Endometrial microvascular endothelial cells (primary cell): ENCODE data around the gene PTPRF. TPM values are rescaled to one million over a fixed set of nuclear protein-coding genes. Genes with fewer than 3 reads are reported as not detected.
"Not testable (repeated sequence)": the region's sequence is repeated elsewhere in the genome, so short reads cannot be mapped to it uniquely, and the experiment has no call there.

Source experiments
- in situ Hi-C: cut with HindIII; loops from 2 replicates; pipeline ENCODE4 v1.10.0; 2017; ENCODE audit warnings: low sequenced_read_pairs, low pct_unique_long_range_greater_than_20kb; ENCODE audit errors: inconsistent ontology term
- total RNA-seq: library from RNA; depleted of rRNA; stranded (reverse); fragments of >200 nt; gene quantifications from one replicate; pipeline ENCODE4 v1.2.3, GENCODE V29; 2015; ENCODE audit errors: inconsistent ontology term

PTPRF gene
- total RNA-seq, 1 donor from 2014 or later: 75.3 TPM

- in situ Hi-C loops: no loop called here
Measured at GRCh38 chr1:43548285-43549271, 17.9 kb downstream of the PTPRF start.

GRCh38 chr1:43549394-43549793 lies 18.7 kb downstream of the PTPRF start:
- in situ Hi-C loops: not testable (repeated sequence)

DNA sequence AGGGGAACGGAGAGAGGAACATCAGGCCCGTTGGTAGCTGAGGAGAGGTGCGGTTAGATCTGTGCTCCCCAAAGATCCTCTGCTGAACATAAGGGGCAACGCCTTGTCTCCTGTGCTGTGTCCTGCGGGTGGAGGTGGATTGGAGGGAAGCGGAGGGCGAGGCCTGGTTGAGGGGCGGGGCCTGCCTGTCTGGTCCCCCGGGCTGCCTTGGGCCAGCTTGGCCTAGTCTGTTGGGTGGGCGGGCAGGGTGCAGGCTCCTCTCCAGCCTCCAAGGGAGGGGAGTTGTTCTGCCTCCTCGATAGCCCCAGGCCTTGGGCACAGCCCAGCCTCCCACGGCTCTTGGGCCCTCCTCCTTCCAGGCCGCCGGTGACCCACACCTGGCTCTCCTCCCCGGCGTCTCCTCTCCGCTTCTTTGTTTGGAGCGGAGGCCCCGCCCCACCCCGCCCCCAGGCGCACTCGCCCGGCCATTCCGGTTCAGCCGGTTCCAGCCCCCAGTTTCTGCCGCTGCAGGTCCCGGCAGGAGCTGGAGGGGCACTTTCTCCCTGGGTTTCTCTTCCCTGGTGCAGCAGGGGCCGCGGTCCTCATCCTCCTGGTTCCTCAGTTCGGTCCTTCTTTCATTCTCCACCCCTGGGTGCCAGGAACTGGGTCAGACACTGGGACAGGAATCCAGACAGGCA lies 19.4 kb downstream of the PTPRF start:
- in situ Hi-C loops: no loop called here

DNA sequence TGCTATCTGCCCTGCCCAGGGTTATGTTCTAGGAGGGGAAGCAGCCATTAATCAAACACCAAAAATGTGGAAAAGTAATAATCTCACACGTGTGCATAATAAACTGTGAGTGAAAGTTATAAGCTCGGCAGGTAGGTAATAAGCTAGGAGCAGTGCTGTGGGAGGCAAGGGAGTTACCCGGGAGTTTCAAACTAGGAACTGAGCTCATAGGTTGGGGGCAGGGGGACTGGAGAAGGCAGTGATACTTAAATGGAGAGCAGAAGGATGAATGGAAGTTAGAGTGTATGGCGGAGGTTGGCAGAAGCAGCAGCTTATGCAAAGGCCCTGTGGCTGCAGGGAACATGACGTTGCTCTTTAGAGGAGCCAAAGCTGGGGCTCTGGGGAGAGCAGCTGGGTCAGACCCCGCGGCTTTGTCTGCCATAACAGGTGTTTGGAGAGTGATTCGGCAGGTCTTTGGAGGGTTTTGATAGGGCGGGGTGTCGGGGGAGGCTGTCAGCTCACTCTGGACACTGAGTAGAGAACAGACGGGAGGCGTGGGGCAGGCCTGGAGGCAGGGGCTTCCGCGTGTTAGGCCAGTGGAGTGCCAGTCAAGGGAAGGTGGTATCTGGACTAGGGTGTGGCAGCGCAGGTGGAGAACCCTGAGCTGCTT lies 20.0 kb downstream of the PTPRF start:
- in situ Hi-C loops: no loop called here

DNA sequence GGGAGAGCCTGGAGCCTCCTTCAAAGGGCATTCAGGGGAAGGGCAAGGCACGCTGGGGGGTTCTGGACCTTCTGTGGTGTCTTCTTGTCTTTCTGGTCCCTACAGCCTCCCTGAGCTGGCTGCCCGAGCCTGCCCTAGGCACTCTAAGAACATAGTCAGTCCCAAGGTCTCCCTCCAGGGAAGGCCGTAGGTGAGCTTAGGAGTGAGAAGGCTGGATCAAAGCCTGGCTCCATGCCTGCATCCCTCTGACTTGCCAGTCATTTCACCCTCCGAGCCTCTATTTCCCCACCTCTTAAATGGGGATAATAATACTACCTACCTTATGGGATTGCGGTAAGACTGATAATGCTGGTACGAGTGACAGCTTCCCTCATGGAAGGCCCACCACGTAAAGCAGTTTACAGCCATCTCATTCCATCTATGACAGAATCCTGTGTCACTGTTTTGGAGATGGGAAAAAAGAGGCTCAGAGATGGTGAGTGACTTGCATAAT lies 20.8 kb downstream of the PTPRF start:
- in situ Hi-C loops: no loop called here

DNA sequence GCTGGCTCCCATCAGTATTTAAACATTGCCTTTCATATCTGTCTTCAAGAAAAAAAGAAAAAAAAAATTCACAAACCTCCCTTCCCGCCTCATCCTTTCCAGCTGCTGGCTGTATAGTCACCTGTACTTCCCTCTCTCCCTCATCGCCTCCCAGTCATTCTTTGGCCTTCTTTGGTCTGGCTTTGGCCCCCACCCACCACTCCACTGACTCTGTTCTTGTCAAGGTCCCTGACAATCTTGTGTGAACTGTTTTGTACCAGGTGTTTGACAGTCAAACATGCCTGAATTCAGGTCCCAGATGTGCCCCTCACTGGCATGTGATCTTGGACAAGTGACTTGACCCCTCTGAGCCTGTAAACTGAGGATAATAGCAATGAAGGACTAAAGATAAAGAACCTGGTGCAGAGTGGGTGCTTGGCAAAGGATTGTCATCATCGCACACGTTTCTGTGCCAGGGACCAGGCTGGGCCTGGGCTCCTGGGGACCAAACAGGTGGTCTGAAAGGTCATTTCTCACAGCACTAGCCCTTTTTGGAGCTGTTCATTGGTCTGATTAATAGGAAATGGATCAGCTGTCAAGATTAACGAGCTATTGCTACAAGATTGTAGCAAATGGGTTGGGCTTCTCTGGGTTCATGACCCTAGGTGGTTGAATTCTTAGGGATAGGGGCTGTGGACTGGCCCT lies 21.5 kb downstream of the PTPRF start:
- in situ Hi-C loops: no loop called here

DNA sequence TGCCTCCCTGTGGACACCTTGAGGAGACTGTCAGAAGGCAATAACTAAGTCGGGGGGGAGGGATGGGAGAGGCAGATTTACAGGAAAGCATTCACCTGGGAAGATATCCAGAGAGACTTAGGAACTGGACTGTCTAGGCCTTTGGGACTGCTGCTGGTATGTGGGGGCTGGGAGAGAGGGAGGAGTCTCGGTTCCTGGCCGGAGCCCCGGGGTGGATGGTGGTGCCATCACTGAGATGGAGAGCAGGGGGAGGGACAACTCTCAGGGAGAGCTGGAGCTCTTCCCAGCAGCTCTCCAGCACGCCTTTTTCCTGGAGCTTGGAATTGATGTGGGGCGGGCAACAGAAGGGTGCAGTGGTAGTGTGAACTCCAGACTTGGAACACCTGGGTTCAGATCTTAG lies 22.1 kb downstream of the PTPRF start:
- in situ Hi-C loops: no loop called here

DNA sequence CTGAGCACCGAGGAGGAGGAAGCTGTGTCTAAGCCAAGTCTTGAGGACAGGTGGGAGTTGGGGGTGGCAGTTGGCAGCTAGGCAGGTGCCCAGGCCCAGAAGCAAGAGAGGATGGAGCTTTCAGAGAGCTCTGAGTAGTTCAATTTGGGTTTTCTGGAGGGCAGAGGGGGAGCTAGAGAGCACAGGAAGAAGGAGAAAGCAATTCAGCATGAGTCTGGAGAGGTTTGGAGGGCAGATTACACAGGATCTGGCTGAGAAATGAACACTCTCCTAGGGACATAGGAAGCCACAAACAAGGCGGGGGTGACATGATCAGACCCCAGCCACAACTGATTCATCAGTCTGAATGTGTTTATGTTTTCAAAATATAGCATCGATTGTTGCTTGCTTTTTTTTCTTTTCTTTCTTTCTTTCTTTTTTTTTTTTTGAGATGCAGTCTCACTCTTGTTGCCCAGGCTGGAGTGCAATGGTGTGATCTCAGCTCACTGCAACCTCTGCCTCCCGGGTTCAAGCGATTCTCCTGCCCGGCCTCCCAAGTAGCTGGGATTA lies 23.8 kb downstream of the PTPRF start:
- in situ Hi-C loops: no loop called here

GRCh38 chr1:43556782-43557181 lies 26.1 kb downstream of the PTPRF start:
- in situ Hi-C loops: no loop called here

DNA sequence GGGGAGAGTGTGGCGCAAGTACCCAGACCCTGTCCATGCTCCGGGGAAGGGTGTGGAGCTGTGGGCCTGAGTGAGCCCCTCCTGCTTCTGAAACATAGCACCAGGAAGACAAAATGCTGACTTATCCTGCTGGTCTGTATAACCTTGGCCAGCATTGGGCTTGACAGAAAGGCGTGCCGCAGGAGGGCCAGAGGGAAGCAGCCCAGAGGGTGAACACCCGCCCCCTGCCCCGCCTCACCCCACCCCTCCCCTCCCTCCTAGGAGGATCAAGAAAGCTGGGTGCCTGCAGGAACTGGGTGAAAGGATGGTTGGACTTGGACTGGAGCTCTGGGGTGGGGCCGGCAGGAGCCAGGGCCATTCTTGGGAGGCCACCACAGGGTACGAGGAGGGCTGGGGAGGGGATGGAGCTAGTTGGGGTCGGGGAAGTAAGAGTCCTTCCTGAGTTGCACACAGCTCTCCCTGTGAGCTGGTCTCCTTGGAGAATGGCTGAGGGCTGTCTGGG lies 27.1 kb downstream of the PTPRF start:
- in situ Hi-C loops: no loop called here

DNA sequence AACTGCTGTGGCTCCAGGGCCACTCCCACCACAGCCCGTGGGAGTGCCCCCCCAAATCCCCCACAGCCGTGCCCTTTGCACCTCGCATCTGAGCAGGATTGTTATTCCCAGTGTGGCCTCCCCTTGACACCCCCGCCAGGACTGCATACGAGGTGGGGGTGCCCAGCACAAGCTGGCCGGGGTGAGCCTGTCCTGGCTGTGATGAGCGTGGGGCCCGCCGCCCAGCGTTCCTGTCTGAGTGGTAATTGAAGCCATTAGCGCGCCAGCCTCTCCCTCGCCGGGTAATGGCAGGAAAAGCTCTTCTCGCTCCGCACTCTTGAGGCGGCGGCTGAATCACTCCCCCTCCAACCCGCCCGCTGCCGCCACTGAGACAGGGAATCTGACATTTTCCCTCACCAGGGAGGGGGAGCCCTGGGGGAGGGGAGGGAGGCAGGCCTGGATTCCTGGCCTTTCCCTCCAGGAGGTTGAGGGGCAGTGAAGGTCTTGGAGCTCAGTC lies 27.7 kb downstream of the PTPRF start:
- in situ Hi-C loops: no loop called here

GRCh38 chr1:43559714-43560113 lies 29.0 kb downstream of the PTPRF start:
- in situ Hi-C loops: no loop called here

DNA sequence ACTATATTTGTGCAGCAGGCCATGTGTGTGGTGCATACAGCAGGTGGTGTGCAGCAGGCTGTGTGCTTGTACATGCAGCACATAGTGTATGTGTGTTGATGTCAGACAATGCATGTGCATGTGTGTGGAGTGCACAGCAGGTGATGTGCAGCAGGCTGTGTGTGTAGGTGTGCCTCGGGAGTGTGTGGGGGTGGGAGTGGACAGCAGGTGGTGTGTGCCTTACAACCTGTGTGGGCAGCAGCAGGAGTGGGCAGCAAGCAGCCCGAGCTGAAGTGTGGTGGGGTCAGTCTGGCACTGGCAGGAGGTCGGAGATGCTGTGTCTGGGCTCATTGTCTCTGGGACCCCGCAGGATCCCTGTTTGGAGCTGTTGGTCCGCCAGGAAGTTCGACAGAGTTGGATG lies 29.6 kb downstream of the PTPRF start:
- in situ Hi-C loops: no loop called here

GRCh38 chr1:43563876-43564539 lies 33.3 kb downstream of the PTPRF start:
- in situ Hi-C loops: no loop called here

DNA sequence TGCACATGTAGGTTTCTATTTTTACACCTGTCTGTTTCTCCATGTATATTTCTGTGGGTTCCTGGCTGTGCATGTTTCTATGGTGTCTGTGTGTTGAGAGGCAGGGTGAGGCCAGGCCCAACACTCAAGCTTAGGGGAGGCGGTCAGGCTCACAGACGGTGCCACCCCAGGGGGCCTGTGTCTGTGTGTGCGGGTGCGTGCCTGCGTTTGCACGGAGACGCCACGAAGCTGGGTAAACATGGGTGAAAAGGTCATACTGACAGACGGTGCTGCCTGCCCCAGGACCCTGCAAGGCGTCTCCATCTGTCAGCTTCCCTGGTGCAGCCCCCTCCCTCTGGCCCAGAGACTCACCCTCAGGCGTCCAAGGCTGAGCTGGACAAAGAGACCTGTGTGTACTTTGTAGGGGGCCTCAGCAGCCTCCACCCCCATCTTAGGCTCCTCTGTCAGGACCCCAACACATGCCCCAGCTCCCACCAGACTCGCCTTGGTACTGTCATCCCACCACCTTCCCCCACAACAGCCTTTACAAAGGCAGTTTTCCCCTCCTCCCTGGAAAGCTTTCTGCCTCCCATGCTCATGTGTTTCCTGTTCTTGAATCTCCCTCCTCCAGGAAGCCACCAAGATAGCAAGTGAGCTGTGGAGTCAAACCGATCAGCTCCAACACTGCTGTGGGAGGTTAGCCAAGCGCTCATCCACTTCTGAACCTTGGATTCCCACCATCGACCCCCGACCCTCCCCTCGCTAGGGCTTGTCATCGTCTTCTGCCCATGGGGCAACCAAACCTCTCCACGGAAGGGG lies 34.1 kb downstream of the PTPRF start:
- in situ Hi-C loops: no loop called here

DNA sequence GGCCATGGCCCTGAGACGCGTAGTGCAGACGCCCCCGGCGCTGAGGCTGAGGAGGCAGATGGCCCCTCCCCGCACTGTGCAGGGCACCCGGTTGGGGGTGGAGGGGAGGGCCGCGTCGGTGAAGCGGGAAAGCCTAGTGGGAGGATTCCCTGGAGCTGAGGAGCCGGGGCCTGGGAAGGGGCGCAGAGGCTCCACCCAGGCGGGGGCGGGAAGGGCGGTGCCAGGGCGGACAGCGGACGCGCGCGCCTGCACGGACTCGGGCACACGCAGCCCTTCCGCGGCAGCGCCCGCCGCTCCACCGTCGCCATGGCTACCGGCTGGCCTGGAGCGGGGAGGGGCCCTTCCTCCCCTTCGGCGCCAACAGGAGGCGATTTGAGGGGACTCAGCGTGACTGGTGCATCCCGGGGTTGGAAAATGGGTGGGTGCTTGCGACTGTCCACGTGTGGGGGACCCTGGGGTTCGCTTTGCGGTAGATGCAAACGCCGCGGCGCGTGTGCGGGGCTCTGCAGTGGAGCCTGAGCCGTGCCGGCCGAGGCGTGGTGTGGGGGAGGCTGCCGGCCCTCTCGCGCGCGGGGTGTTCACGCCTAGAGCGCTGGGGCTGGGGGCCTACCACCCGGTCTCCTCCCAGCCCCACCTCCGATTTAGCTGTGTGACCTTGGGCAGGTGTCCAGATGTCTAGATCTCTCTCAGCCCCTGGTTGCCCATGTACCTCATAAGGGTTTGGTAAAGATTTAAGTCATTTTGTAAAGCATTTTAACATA lies 35.1 kb downstream of the PTPRF start:
- in situ Hi-C loops: no loop called here
